GM12878 (cell line): Measurements from ENCODE around the gene OR10H3. TPM values are rescaled to one million over a fixed set of nuclear protein-coding genes. Genes with fewer than 3 reads are reported as not detected.

Experiments used
- ATAC-seq: fragments of 200-7000 bp; cut with Tn5 transposase; 3 replicates; pipeline ENCODE4 v1.9.1; 2020; ENCODE audit warnings: mild to moderate bottlenecking, moderate library complexity
- BruUV-seq: library from RNA; stranded (reverse); fragments of 400-500 nt; replicated peaks from 2 replicates; lab custom pipeline; 2021; lab: Mats Ljungman, UMichigan
- CTCF ChIA-PET: fragments of 300-600 bp; sonication (Branson Sonifier 250); formaldehyde crosslinking; extraction: SDS; loops from one replicate; lab custom pipeline; 2021; ENCODE audit warnings: inconsistent platforms; lab: Yijun Ruan, JAX
- POLR2A ChIA-PET: fragments of 350-600 bp; formaldehyde crosslinking; extraction: SDS; loops from one replicate; lab custom pipeline; 2021; ENCODE audit warnings: inconsistent platforms; lab: Charles Lee
- RAD21 ChIA-PET: fragments of 300-600 bp; sonication (Branson Sonifier 250); formaldehyde crosslinking; loops from one replicate; lab custom pipeline; 2023; ENCODE audit warnings: antibody characterized with exemption; ENCODE audit not compliant: unreplicated experiment; lab: Charles Lee
- SMC1A ChIA-PET: fragments of 300-600 bp; sonication (Branson Sonifier 250); formaldehyde crosslinking; loops from one replicate; lab custom pipeline; 2023; ENCODE audit not compliant: unreplicated experiment, uncharacterized antibody; lab: Charles Lee
- DNase-seq: peaks from one replicate; pipeline ENCODE4 v3.0.0-alpha.2; 2011; ENCODE audit warnings: low read depth, low spot score
- FAIRE-seq: peaks from 3 replicates; lab custom pipeline; 2011; peaks lifted over from hg19 to GRCh38; lab: Jason Lieb, UNC
- H2AFZ ChIP-seq: 2 replicates; pipeline ENCODE4 v1.6.0; 2011; ENCODE audit warnings: low read depth, low read length, control low read depth; ENCODE audit not compliant: control insufficient read depth
- H3K27ac ChIP-seq: 2 replicates; pipeline ENCODE4 v1.5.1; 2011; ENCODE audit warnings: control low read depth; ENCODE audit not compliant: control insufficient read depth, insufficient read depth
- H3K27me3 ChIP-seq, 2 experiments: replicated peaks in 1 of 2; 2 replicates each; pipeline versions ENCODE4 v1.6.0 to v1.6.1; 2011; ENCODE audit warnings: low read length in 1 of 2; ENCODE audit not compliant: control insufficient read depth in 2 of 2, insufficient read depth in 2 of 2
- H3K36me3 ChIP-seq, 2 experiments: 2 replicates each; pipeline ENCODE4 v1.5.1; 2011; ENCODE audit warnings: low read length in 1 of 2; ENCODE audit not compliant: control insufficient read depth in 2 of 2, insufficient read depth in 2 of 2
- H3K4me1 ChIP-seq: 2 replicates; pipeline ENCODE4 v1.6.1; 2011; ENCODE audit warnings: mild to moderate bottlenecking, low read length, moderate library complexity, mixed read lengths; ENCODE audit not compliant: control insufficient read depth, insufficient read depth
- H3K4me2 ChIP-seq: 2 replicates; pipeline ENCODE4 v1.6.0; 2011; ENCODE audit warnings: control low read depth; ENCODE audit not compliant: control insufficient read depth, insufficient read depth
- H3K4me3 ChIP-seq: fragments of 200-600 bp; sonication (generic); 2 replicates; pipeline ENCODE4 v1.5.1; 2016
- H3K79me2 ChIP-seq: 2 replicates; pipeline ENCODE4 v1.6.0; 2011; ENCODE audit warnings: low read length; ENCODE audit not compliant: control insufficient read depth, insufficient read depth
- H3K9ac ChIP-seq: 2 replicates; pipeline ENCODE4 v1.8.0; 2011; ENCODE audit warnings: low read length, control low read depth, mixed read lengths; ENCODE audit not compliant: control insufficient read depth, insufficient read depth
- H3K9me3 ChIP-seq: replicated peaks from 3 replicates; pipeline ENCODE4 v1.5.1; 2011; ENCODE audit warnings: mild to moderate bottlenecking, low read length; ENCODE audit not compliant: control insufficient read depth, insufficient read depth
- H4K20me1 ChIP-seq: 2 replicates; pipeline ENCODE4 v1.6.0; 2011; ENCODE audit not compliant: control insufficient read depth, insufficient read depth
- CTCF ChIP-seq, 3 experiments: IDR thresholded peaks in 2 of 3; conservative IDR thresholded peaks in 1 of 3; 2 replicates each; pipeline ENCODE4 v1.5.1; 2011; ENCODE audit warnings: low read depth in 3 of 3, low read length in 3 of 3, mild to moderate bottlenecking in 3 of 3, control low read depth in 2 of 3, moderate library complexity in 2 of 3, inconsistent platforms in 1 of 3, mixed read lengths in 1 of 3; ENCODE audit not compliant: control insufficient read depth in 2 of 3, insufficient read depth in 1 of 3; ENCODE audit errors: extremely low read depth in 1 of 3
- ELK1 ChIP-seq: IDR thresholded peaks from 2 replicates; pipeline ENCODE4 v1.6.1; 2012; ENCODE audit warnings: low read depth, low read length, improper control_type of control experiment
- HDGF ChIP-seq: fragments of 450-650 bp; IDR thresholded peaks from 2 replicates; pipeline ENCODE4 v1.6.1; 2016; ENCODE audit warnings: antibody characterized with exemption
- IKZF2 ChIP-seq, 2 experiments: fragments of 450-650 bp; IDR thresholded peaks; 2 replicates each; pipeline ENCODE4 v1.6.1; 2017; ENCODE audit warnings: mild to moderate bottlenecking in 2 of 2, moderate library complexity in 2 of 2
- JUNB ChIP-seq: IDR thresholded peaks from 2 replicates; pipeline ENCODE4 v1.6.1; 2016; ENCODE audit warnings: antibody characterized with exemption, mild to moderate bottlenecking
- NFXL1 ChIP-seq: fragments of 450-650 bp; IDR thresholded peaks from 2 replicates; pipeline ENCODE4 v1.6.1; 2017; ENCODE audit warnings: antibody characterized with exemption, mild to moderate bottlenecking, borderline replicate concordance
- SP1 ChIP-seq: IDR thresholded peaks from one replicate; pipeline ENCODE4 v1.6.1; 2011; ENCODE audit warnings: low read depth, low read length
- SREBF2 ChIP-seq: IDR thresholded peaks from 2 replicates; pipeline ENCODE4 v1.6.1; 2012; ENCODE audit warnings: mild to moderate bottlenecking, low read length
- WGBS: methylation state at CpG from one replicate; pipeline ENCODE4 v1.1.6; 2016; ENCODE audit warnings: low lambda C conversion rate; ENCODE audit not compliant: insufficient replicate concordance, insufficient coverage; ENCODE audit errors: missing lambda C conversion rate; 5-methylcytosine and 5-hydroxymethylcytosine counted together
- in situ Hi-C: fragments of 300-500 bp; cut with MboI; formaldehyde crosslinking; loops from 9 replicates; pipeline ENCODE4 v1.14.3; 2018; ENCODE audit warnings: mixed read lengths
- intact Hi-C: fragments of 100-400 bp; cut with micrococcal nuclease; formaldehyde crosslinking; loops from one replicate; pipeline ENCODE4 v1.14.2; 2022; ENCODE audit not compliant: unreplicated experiment
- polyA plus RNA-seq, 11 experiments: library from polyadenylated mRNA; depleted of rRNA in 4 of 11; unstranded in 6 of 11; stranded (reverse) in 5 of 11; fragments of >200 nt; fragmentation: Nextera tagmentation in 4 of 11; fragmentation: Illumina TruSeq in 1 of 11; extraction: Ambion mirVana in 4 of 11; extraction: Trizol in 1 of 11; gene quantifications; 1 replicate in 1 of 11; 2 replicates in 10 of 11; pipeline versions ENCODE4 v1.2.1 to v1.2.3, GENCODE V29; 2011 to 2016; ENCODE audit warnings: inconsistent platforms in 2 of 11, missing spikeins in 2 of 11, low read depth in 1 of 11
- total RNA-seq, 4 experiments: library from RNA; depleted of rRNA in 3 of 4; stranded (reverse); fragments of >200 nt in 3 of 4; fragmentation: Illumina TruSeq in 1 of 4; extraction: Trizol in 1 of 4; gene quantifications; 2 replicates each; pipeline versions ENCODE4 v1.2.1 to v1.2.3, GENCODE V29; 2013 to 2021
- TF ChIP-seq, protein P1 (sequence below): IDR thresholded peaks from 2 replicates; pipeline ENCODE4 v1.6.1; 2012; ENCODE audit warnings: mild to moderate bottlenecking, low read depth, low read length
- TF ChIP-seq, protein P2 (sequence below): IDR thresholded peaks from 2 replicates; pipeline ENCODE4 v1.6.1; 2011; ENCODE audit warnings: borderline replicate concordance, low read depth, mild to moderate bottlenecking, moderate library complexity, low read length; ENCODE audit not compliant: insufficient read depth, poor library complexity, severe bottlenecking

Gene OR10H3
- total and polyA plus RNA-seq, 10 of the 15 experiments (the other 5 are each of a cell fraction or from before 2014, with no cell fraction given), result not detected

DNA sequence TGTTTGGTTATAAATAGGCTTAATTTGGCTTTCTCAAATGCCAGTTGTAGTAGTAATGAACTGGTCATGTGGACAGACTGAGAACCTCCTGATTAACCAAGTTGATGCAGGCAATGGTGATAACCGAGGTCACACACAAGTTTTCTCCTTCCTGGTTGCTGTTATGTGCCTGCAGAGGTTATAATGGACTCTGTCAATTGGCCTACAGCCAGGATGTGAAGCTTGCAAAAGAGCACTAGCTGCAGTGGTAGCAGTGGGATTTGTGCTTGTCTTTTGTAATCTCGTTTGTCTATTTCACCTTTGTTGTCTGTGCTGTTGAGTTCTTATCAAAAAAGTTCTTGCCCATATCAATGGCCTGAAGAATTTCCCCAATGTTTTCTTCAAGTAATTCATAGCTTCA is 20.6 kb downstream of the OR10H3 start:
- in situ Hi-C loops, result no loop called here

DNA sequence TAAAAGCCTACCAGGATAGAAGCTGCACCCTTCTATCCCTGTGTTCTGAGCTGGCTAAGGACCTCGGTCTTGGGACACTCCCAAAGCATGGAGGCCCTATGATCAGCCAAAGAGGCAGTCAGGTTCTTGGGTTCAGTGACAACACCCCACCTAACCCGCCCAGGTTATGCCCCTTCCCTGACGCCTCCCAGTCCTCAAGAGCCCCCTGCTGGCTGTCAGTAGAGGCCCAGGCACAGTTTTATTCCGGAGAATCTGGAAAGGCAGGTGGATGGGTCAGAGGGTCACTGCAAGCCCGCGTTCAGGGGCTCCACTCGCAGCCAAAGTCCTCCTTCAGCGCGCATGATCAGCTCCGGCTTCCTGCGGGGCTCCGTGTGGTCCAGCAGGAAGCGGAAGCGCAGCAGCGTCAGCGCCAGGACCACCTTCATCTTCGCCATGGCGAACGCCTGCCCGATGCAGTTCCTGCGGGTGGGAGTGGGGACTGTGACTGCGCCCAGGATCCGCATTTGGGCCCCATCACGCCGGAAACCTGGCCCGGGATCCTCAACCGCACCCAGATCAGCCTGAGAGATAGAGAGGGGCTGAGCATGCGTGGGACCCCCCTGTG is 22.3 kb downstream of the OR10H3 start:
- POLR2A ChIA-PET, result no interaction called here
- no peaks in the 10 kb centered on the region for H3K9me3 ChIP-seq
- H3K4me3 ChIP-seq, result no peak overlapping the region
- RAD21 ChIA-PET, result no interaction called here
- CTCF ChIA-PET, result no interaction called here
- no TSS peak for BruUV-seq
- no peaks in the 10 kb centered on the region for H3K79me2 ChIP-seq
- H3K4me1 ChIP-seq, result no peaks in the 10 kb centered on the region
- H3K27me3 ChIP-seq, result no peaks in the 10 kb centered on the region
- no peaks in the 10 kb centered on the region for H4K20me1 ChIP-seq
- no peak overlapping the region for H3K9ac ChIP-seq
- SMC1A ChIA-PET, result no interaction called here
- ATAC-seq (no peak), FAIRE-seq (no peak), DNase-seq (no peak)
- in situ Hi-C loops (no loop called here), intact Hi-C loops (no loop called here)
- 33% methylated on average over 27 of the region's 28 CpGs for WGBS
- H3K27ac ChIP-seq, result no peak overlapping the region
- no peak overlapping the region for H2AFZ ChIP-seq
- H3K36me3 ChIP-seq, result no peaks in the 10 kb centered on the region
- no peak overlapping the region for H3K4me2 ChIP-seq
- TF ChIP-seq CTCF (IDR thresholded peaks at IDR 0.05 in 2 of 3, conservative IDR thresholded peaks at IDR 0.05 in 1 of 3; ENCODE audit: control insufficient read depth in 2 of 3, extremely low read depth in 1 of 3, insufficient read depth in 1 of 3, low read depth in 3 of 3, low read length in 3 of 3) (peak; percentile 19 to 29 (median 26); a peak in 3 of 6 replicates), JUNB (no peak), ELK1 (no peak)
- TF ChIP-seq, protein P1, sequence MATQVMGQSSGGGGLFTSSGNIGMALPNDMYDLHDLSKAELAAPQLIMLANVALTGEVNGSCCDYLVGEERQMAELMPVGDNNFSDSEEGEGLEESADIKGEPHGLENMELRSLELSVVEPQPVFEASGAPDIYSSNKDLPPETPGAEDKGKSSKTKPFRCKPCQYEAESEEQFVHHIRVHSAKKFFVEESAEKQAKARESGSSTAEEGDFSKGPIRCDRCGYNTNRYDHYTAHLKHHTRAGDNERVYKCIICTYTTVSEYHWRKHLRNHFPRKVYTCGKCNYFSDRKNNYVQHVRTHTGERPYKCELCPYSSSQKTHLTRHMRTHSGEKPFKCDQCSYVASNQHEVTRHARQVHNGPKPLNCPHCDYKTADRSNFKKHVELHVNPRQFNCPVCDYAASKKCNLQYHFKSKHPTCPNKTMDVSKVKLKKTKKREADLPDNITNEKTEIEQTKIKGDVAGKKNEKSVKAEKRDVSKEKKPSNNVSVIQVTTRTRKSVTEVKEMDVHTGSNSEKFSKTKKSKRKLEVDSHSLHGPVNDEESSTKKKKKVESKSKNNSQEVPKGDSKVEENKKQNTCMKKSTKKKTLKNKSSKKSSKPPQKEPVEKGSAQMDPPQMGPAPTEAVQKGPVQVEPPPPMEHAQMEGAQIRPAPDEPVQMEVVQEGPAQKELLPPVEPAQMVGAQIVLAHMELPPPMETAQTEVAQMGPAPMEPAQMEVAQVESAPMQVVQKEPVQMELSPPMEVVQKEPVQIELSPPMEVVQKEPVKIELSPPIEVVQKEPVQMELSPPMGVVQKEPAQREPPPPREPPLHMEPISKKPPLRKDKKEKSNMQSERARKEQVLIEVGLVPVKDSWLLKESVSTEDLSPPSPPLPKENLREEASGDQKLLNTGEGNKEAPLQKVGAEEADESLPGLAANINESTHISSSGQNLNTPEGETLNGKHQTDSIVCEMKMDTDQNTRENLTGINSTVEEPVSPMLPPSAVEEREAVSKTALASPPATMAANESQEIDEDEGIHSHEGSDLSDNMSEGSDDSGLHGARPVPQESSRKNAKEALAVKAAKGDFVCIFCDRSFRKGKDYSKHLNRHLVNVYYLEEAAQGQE, result no peak

More for the DNA sequence above, 20.6 kb downstream of the OR10H3 start:
- no peak overlapping the region for H3K4me3 ChIP-seq
- SMC1A ChIA-PET, result no interaction called here
- FAIRE-seq (no peak), DNase-seq (no peak), ATAC-seq (no peak)
- no peak overlapping the region for H3K27ac ChIP-seq
- no peak overlapping the region for H2AFZ ChIP-seq
- RAD21 ChIA-PET, result no interaction called here
- no peaks in the 10 kb centered on the region; a peak in 1 of 4 replicates for H3K27me3 ChIP-seq
- H3K9ac ChIP-seq, result no peak overlapping the region
- 0% methylated on average over 2 of the region's 2 CpGs for WGBS
- H4K20me1 ChIP-seq, result no peaks in the 10 kb centered on the region
- H3K4me1 ChIP-seq, result no peaks in the 10 kb centered on the region
- no peaks in the 10 kb centered on the region for H3K79me2 ChIP-seq
- intact Hi-C loops, result no loop called here
- no peak overlapping the region for H3K4me2 ChIP-seq
- CTCF ChIA-PET, result no interaction called here
- no peaks in the 10 kb centered on the region for H3K9me3 ChIP-seq
- POLR2A ChIA-PET, result no interaction called here
- TF ChIP-seq, protein P2, sequence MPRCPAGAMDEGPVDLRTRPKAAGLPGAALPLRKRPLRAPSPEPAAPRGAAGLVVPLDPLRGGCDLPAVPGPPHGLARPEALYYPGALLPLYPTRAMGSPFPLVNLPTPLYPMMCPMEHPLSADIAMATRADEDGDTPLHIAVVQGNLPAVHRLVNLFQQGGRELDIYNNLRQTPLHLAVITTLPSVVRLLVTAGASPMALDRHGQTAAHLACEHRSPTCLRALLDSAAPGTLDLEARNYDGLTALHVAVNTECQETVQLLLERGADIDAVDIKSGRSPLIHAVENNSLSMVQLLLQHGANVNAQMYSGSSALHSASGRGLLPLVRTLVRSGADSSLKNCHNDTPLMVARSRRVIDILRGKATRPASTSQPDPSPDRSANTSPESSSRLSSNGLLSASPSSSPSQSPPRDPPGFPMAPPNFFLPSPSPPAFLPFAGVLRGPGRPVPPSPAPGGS, result no peak
- TF ChIP-seq SP1 (no peak), HDGF (no peak), IKZF2 (IDR thresholded peaks at IDR 0.05) (no peak), NFXL1 (no peak), SREBF2 (no peak)
- H3K36me3 ChIP-seq, result no peaks in the 10 kb centered on the region
- no TSS peak for BruUV-seq
